AG08395 (cell line): ENCODE results near the gene CAND2.
A peak's percentile ranks its signal among the peaks of the same experiment; 100 is the strongest.
"Not testable (repeated sequence)": the region's sequence is repeated elsewhere in the genome, so short reads cannot be mapped to it uniquely, and the experiment has no call there.

Experiments used
- DNase-seq: peaks from one replicate; pipeline ENCODE4 v3.0.0; 2012; ENCODE audit warnings: mixed read lengths, low spot score

The CAND2 gene

GRCh38 chr3:12830785-12831156 lies 34.3 kb downstream of the CAND2 start:
- no peak for DNase-seq

GRCh38 chr3:12831301-12831866 lies 34.9 kb downstream of the CAND2 start:
- DNase-seq: no peak

- DNase-seq: no peak
Measured at GRCh38 chr3:12832350-12833221, 36.1 kb downstream of the CAND2 start.

GRCh38 chr3:12833222-12834161 lies 37.0 kb downstream of the CAND2 start:
- no peak for DNase-seq

- no peak for DNase-seq
Measured at GRCh38 chr3:12835052-12835665, 38.7 kb downstream of the CAND2 start.

GRCh38 chr3:12837295-12837986 lies 41.0 kb downstream of the CAND2 start:
- DNase-seq: no peak

GRCh38 chr3:12838179-12838965 lies 41.9 kb downstream of the CAND2 start:
- no peak for DNase-seq

GRCh38 chr3:12839156-12839946 lies 42.9 kb downstream of the CAND2 start:
- no peak for DNase-seq

GRCh38 chr3:12840148-12840547 lies 43.7 kb downstream of the CAND2 start:
- DNase-seq: not testable (repeated sequence)

GRCh38 chr3:12840591-12841148 lies 44.2 kb downstream of the CAND2 start:
- peak; percentile 31 for DNase-seq

- DNase-seq: peak; percentile 89
Measured at GRCh38 chr3:12841149-12841969, 44.9 kb downstream of the CAND2 start, which contains the start of gene RPL32. TSS of gene RPL32 (minus strand) at chr3:12841565. CDS start at chr3:12840237, 1,328 bp downstream.

- DNase-seq: no peak
Measured at GRCh38 chr3:12841970-12842328, 45.5 kb downstream of the CAND2 start.

GRCh38 chr3:12842469-12842868 lies 46.0 kb downstream of the CAND2 start:
- no peak for DNase-seq

GRCh38 chr3:12845811-12846210 lies 49.3 kb downstream of the CAND2 start:
- DNase-seq: no peak

- DNase-seq: no peak
Measured at GRCh38 chr3:12852201-12852600, 55.7 kb downstream of the CAND2 start.

- DNase-seq: not testable (repeated sequence)
Measured at GRCh38 chr3:12853847-12854246, 57.4 kb downstream of the CAND2 start.

GRCh38 chr3:12854565-12854964 lies 58.1 kb downstream of the CAND2 start:
- no peak for DNase-seq

- no peak for DNase-seq
Measured at GRCh38 chr3:12856626-12857025, 60.1 kb downstream of the CAND2 start.

- DNase-seq: no peak
Measured at GRCh38 chr3:12859840-12860239, 63.4 kb downstream of the CAND2 start.
